Urothelium cell line (cell line): Measurements from ENCODE around the gene EIF2B1.

Experiments used
- DNase-seq: peaks from one replicate; pipeline ENCODE4 v3.0.0; 2011; ENCODE audit warnings: low spot score, mixed read lengths
- FAIRE-seq: peaks from 2 replicates; lab custom pipeline; 2011; peaks lifted over from hg19 to GRCh38; lab: Jason Lieb, UNC

The EIF2B1 gene

DNA sequence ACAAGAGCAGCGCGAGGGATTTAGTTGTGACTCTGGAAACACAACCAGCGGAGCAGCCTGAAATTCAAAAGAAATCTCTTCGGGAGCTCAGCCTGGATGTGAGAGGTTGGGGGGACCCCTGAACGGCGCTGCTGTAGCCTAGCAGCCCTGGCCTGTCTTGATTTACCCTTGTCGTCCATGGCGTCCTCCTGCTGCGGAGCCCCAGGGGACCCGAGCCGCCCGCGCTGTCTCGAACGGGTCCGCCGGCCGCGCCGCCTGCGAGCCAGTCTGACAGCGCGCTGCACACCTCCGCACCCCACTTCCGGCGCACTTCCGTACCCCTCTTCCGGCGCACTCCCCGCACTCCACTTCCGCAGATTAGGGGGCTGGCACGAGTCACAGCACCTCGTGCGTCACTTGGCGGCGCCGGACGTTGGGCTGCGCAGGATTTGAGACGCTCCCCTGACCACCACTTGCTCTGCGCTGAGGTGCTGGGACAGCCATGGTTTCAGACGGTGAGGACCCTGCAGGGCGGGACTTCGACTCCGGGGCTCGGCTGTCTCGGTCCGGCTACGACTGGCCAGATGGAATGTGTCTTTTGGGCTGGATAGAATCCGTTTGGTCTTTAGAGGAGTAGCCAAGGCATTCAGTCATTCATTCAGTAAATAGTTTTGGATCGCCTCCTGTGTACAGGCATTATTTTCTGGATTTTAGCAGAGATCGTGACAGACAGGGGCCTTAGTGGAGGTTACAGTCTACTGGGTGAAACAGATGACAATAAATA is at the start of gene EIF2B1, which contains the start of gene GTF2H3:
Gene EIF2B1 (minus strand): TSS at position 308 of the 763 bp plus-strand sequence. CDS start 129 bp downstream, at position 179.
Gene GTF2H3 (plus strand): TSS at position 451 of the 763 bp plus-strand sequence. CDS start 31 bp downstream, at position 482.
- FAIRE-seq (peak; percentile 83), DNase-seq (peak; percentile 99)

DNA sequence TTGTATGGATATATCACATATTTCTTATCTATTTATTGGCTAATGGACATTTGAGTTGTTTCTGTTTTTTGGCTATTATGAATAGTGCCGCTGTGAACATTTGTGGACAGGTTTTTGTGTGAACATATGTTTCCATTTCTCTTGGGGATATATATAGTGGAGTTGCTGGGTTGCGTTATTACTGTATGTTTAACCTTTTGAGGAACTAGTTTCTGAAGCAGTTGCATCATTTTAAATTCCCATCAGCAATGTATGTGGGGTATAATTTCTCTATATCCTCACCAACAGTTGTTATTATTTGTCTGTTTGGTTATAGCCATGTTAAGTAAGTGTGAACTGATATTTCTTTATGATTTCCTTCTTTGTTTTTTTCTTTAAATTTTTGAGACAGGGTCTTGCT is 48.1 kb upstream of the EIF2B1 start:
- FAIRE-seq: no peak

DNA sequence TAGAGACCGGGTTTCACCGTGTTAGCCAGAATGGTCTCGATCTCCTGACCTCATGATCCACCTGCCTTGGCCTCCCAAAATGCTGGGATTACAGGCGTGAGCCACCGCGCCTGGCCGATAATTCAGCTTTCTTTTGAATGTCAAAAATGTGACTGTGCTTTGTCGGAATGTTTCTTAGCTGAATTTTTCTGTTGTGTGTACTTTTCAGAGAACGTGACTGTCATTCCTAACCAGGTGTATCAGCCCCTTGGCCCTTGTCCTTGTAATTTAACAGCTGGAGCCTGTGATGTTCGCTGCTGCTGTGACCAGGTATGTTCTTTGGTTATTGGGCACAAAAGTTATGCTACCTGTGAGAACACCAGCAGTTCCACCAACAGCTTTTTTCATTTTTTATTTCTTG is 45.5 kb upstream of the EIF2B1 start:
- DNase-seq (no peak), FAIRE-seq (no peak)

More for the DNA sequence above, 48.1 kb upstream of the EIF2B1 start:
- no peak for DNase-seq

DNA sequence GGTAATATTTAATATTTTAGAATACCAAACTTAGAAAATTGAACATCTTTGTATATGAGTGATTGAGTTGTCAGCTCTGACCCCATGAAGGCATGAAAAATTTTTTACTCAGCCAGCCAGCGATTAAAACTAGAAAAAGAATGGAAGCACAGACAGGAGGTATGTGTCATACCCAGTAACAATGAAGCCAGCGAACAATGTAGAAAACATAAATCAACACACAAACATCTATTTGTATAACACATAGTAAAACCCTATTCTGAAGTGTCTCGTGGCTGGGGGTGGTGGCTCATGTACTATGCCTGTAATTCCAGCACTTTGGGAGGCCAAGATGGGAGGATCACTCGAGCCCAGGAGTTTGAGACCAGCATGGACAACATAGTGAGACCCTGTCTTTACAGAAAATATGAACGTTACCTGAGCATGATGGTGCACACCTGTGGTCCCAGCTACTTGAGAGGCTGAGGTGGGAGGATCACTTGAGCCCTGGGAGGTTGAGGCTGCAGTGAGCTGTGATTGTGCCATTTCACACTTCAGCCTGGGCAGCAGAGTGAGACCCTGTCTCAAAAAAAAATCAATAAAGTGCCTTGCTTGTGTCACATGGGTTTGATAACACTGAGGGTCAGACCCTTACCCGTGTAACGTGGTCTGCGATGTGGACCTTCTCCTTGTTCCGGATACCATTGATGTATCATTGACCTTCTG is 43.3 kb upstream of the EIF2B1 start:
- FAIRE-seq: no peak
- no peak for DNase-seq

DNA sequence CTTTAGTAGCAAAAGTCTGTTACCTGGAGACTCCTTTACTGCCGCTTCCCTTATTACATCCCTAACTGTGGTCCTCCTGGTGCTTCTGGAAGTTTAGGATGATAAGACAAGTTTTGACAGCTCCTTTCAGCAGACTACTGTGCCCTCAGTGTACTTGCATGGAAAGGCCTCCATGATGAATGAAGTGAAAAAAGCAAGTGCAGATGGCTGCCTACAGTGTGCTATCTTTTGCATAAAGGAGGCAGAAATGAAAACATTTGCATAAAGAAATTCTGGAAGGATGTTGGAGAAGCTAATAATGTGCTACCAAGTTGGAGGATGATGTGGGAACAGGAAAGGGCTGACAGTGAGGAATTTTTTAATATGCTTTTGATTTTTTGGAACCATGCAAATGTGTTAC is 42.0 kb upstream of the EIF2B1 start:
- DNase-seq (no peak), FAIRE-seq (no peak)

DNA sequence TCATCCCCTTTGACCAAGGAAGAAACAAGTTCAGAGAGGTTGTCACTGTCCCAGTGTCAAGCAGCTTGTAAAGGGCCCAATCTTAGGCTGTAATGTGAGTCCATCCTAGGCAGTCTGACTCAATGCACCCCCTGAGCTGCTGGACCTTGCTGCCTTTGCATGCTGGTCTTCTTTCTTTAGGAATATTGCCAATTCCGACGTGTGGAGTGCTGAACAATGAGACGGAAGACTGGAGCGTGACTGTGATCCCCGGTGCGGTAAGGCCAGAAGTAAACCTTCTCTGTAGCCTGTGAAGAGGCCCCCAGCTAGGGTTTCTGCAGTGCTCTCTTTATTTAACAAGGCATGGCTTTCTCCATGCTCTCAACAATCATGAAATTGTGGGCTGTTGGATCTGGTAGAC is 38.4 kb upstream of the EIF2B1 start:
- FAIRE-seq: no peak

DNA sequence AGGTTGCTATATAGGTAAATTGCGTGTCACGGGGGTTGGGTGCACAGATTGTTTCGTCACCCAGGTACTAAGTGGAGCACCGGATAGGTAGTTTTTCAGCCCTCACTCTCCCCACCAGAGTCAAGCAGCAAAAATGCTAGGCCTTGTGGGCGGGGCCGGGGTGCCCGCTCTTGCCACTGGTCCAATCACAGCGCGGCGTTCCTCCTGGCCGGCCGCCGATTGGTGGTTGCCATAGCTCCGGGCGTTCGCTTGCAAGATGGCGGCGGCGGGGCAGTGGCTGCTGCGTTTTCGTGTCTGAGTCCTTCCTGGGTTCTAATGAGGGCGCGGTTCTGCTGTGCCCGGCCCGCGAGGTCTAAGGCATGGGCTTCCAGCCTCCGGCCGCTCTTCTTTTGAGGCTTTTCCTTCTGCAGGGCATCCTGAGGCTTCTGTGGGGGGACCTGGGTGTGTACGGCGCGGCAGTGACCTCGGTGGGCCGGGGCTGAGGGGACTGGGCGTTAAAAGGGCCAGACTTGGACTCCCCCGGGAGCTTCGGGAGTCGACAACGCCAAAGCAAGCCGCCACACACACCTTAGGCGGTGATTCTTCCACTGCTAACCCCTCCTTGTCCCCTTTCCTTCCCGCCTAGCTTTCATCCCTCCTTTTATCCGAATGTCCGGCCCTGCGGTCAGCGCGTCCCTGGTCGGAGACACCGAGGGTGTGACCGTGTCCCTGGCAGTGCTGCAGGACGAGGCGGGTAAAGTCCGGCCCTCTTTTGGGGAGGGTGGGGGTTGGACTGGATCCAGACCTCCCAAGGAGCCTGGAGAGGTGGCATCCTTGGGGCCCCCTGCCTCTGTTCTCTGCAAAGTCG is 37.6 kb upstream of the EIF2B1 start, which contains the start of gene TCTN2:
Gene TCTN2 (plus strand): TSS at position 232 of the 847 bp plus-strand sequence. CDS start 128 bp downstream, at position 360.
- peak; percentile 99 for DNase-seq
- FAIRE-seq: peak; percentile 68

More for the DNA sequence above, 38.4 kb upstream of the EIF2B1 start:
- DNase-seq: no peak

DNA sequence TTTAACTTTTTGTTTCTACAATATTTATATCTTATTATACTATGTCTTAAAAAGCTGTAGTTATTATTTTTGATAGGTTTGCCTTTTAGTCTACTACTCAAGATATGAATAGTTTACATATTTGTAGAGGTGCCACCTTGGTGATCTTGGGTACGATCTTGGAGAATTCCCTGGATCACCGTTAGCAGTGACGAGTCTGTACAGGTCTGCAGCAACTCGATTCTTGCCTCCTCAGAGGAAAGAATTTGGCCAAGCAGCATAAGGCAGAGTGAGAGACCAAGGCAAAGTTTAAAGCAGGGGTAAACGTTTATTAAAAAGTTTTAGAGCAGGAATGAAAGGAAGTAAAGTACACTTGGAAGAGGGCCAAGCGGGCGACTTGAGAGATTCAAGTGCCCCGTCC is 34.3 kb upstream of the EIF2B1 start:
- FAIRE-seq: no peak
- no peak for DNase-seq

DNA sequence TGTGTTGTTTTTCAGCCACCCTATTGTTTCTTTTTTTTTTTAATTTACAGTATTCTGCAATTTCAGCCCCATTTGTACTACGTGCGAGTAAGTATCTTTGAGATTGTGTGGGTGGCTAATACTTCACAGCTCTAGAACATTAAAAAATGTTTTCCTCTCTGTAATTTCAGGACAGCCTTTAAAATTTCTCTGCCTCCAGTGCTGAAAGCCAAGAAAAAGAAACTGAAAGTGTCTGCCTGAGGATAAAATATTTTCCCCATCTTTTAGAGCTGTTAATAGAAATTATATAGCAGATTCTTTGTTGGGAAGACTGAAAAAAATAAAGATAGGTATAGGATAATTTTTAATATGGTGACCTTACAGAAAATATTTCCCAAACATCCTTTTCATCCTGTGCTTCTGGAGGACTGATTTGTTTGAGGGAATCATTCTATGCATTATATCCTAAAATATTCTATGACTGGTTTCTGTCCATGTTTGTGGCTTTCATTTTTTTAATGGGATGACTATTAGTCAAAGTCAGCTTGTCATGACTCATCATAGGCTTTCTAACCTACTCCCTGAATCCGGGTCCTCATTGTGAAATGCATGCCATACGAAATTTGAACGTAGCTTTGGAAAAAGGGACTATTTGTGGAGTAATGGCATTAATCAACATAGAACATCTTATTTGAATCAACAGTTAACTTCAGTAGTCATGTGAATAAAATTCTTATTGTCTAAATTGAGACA is 26.7 kb upstream of the EIF2B1 start:
- DNase-seq (peak; percentile 57), FAIRE-seq (no peak)

DNA sequence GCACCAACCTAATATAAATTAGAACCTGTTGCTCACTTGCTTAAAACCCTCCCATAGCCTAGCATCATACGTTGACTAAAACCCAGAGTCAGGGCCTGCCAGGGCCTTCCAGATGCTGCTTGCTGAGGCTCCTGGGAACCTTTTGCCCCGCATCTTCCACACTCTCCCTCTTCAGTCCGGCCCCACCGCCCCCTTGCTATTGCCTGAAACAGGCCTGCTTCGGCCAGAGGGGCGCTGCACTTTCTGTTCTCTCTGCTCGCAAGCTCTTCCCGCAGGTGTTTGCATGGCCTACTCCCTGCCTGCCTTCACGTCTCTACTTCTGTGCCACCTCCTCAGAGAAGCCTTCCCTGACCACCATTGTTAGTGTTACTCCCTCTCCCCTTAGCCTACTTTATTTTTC is 23.7 kb upstream of the EIF2B1 start:
- FAIRE-seq: no peak

DNA sequence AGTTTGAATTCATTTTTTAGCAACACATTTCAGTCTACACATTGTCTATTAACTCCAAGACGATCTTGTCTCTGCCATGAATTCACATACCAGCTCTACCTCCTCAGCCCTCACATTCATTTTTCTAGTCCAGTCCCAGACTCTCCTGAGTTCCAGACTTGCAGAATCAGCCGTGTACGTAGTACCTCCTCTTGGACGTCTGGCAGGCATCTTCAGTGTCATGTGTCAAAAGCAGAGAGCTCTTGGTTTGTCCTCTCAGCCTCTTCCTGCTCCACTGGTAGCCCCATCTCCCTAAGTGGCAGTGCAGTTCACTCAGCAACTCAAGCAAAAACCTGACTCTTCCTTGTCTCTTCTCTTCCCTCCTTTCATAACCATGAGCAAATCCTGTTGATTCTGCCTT is 22.9 kb upstream of the EIF2B1 start:
- no peak for FAIRE-seq

More for the DNA sequence above, 23.7 kb upstream of the EIF2B1 start:
- DNase-seq: no peak

DNA sequence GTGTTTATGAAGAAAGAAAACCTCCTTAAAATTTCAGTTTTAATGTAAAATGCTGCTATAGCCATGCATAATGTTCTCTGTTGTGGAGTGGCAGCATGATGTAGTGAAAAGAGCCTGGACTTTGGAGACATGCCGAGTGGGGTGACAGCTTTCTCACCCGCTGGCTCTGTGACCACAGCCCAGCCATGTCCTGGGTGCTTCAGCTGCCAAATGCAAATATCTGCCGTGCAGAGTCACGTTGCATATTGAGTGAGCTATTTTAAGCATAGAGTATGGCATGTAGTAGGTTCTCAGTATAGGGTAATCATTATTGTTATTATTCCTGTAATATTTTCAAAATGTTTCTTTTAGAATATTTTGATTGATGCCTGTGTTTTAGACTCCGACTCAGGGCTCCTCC is 21.9 kb upstream of the EIF2B1 start:
- no peak for DNase-seq
- FAIRE-seq: no peak

More for the DNA sequence above, 22.9 kb upstream of the EIF2B1 start:
- DNase-seq: no peak

DNA sequence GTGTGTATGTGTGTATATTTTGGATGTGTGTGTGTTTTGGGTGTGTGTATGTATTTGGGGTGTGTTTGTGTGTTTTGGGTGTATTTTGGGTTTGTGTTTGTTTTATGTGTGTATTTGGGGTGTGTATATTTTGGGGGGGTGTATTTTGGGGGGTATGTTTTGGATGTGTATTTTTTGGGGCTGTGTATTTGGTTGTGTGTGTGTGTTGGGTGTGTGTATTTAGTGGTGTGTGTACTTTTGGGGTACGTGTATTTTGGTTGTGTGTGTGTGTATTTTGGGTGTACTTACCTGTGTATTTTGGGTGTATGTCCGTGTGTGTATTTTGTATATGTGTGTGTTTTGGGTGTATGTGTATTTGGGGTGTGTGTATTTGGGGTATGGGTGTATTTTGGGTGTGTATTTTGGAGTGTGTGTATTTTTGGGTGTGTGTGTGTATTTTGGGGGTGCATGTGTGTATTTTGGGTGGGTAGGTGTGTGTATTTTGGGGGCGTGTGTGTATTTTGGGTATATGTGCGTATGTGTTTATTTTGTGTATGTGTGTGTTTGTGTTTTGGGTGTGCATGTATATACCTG is 20.7 kb upstream of the EIF2B1 start:
- no peak for DNase-seq
- no peak for FAIRE-seq

DNA sequence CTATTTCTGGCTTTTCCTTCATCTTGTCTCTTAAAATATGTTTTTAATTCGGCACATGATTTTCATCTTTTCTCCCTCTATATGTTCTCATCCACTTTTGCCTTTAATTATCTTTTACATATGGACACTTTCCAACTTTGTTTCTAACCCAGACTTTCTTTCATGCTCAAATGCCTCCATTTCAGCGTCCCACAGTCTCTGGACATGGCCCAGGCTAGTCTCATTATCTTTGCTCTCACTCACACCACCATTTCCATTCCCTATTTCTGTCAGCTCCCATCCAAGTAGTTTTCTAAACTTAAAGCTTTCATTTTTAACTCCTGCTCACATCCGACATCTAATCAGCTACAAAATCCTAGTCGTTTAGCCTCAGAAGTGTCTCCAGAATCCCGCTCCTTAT is 14.9 kb upstream of the EIF2B1 start:
- DNase-seq (no peak), FAIRE-seq (no peak)

DNA sequence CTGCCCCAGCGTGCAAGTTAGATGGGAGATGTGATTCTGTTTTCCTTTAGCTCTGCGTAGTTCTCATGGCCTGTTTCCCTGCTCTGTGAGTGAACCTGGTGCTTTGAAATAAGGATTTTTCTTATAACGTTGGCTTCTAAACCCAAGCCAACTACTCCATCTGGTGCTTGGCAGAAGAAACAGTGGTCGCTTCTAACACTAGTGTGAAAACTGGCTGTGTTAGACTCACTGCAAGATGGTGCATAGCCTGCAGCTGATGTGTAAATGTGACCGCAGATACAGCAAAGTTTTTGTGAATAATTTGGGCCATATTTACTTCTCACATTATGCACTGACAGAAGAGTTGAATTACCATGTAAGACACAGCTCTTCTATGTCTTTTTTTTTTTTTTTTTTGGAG is 12.4 kb upstream of the EIF2B1 start:
- DNase-seq: no peak
- FAIRE-seq: no peak

DNA sequence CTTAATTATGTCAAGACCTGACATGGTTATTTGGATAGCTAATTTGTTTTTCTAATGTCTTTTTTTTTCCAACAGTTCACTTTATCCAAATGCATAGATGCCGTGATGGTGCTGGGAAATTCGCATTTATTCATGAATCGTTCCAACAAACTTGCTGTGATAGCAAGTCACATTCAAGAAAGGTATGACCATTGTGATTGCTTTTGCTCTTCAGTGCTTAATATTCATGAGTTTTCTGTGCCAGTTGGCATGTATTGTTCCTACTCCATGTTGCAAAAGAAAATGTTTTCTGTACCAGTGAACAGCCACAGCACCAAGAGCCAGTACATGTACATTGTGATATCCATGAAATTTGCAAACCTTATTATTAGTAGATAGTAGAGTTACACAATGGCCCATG is 11.9 kb upstream of the EIF2B1 start:
- FAIRE-seq (no peak), DNase-seq (no peak)

DNA sequence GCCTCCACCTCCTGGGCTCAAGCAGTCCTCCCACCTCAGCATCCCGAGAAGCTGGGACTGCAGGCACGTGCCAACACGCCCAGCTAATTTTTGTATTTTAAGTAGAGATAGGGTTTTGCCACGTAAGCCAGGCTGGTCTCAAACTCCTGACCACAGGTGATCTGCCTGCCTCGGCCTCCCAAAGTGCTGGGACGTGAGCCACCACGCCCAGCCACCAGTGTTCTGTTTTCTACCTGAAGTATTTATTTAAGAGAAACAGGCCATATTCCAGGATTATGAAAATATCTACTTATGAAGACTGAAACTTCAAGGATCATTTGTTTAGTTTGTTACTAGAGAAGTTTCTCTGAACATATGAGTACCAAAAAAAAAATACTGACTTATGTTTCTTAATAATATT is 10.4 kb upstream of the EIF2B1 start:
- FAIRE-seq: no peak

DNA sequence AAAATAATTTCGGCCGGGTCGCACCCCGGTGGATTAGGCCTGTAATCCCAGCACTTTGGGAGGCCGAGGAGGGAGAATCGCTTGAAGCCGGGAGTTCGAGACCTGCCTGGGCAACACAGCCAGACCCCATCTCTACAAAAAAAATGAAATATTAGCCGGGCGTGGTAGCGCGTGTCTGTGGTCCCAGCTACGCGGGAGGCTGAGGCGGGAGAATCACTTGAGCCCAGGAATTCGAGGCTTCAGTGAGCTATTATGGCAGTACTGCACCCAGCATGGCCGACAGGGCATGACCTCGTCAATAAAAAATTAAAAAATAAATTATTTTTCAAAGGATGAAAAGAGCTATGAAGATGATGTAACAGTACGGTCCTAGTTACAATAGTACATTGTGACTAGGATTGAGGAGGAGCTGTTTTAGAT is 666 bp upstream of the EIF2B1 start:
- DNase-seq: no peak
- no peak for FAIRE-seq

More for the DNA sequence above, 10.4 kb upstream of the EIF2B1 start:
- DNase-seq: no peak

DNA sequence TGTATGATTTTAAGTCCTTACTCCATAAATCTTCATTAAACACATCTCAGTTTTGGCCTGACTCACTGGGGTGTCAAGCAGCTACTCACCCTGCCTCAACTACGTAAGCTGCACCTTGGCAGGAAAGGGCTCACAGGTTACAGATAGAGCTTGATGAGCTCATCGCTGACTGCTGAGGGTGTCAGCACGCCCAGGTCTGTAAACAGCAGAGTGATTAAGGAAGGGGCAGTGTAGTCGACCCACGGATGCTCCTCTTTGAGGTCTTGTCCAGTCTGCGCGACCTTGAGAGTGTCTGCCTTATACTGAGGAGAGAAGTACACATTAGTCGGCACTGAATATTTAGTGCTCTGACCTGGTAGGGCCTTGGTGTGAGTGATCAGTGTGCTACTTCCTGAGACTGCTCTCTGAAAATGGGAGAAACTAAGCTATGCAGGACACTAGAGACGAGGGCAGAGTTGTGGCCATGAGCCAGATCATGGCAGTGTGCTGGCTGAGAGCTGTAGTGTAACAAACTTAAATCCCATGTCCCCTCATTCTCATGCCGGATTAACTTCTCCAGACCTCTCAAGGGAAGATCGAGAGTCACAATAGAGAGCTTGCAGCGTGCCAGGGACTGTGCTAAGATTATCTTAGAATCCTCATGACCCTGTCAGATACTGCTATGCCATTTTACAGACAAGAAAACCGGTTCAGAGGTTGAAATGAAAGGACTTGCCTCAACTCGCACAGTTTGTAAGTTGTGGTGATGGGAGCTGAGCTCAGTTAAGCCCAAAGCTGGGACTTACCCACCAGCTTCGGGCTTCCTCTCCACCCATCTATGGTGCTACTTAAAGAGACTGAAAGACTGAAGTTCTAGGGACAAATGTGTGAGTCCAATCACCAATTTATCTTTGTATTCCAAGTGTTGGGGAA is 11.6 kb downstream of the EIF2B1 start:
- no peak for DNase-seq
- no peak for FAIRE-seq
